GM19035 (cell line): ENCODE data around the gene HECTD1.

Experiments
- ATAC-seq: cut with Tn5 transposase; IDR thresholded peaks from one replicate; pipeline ENCODE4 v1.9.1; 2021; ENCODE audit not compliant: unreplicated experiment

Gene HECTD1

GRCh38 chr14:31159682-31160296 lies 47.8 kb downstream of the HECTD1 start:
- ATAC-seq = no peak

GRCh38 chr14:31154956-31155355 lies 52.6 kb downstream of the HECTD1 start:
- ATAC-seq = no peak

GRCh38 chr14:31142455-31143087 lies 65.0 kb downstream of the HECTD1 start:
- no peak for ATAC-seq

DNA sequence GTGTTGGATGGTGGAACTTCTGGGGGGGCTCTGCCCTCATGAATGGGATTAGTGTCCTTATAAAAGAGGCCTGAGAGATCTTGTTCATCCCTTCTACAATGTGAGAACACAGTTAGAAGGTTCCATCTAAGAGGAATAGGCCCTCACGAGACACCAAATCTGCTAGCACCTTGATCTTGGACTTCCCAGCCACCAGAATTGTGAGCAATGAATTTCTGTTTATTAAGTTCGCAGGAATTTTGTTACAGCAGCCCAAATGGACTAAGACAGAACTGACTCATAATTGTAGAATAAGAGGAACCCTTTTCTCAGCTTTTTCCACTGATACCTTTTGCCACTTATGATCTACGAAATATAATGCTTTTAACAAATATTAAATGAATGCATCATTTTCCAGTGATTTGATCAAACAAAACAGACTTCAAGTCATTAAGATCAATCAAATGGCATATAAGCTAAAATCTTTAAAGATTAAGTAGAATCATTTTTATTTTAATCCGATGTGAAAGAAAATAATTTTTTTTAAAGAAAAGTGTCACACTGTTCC lies 68.2 kb downstream of the HECTD1 start:
- no peak for ATAC-seq

- no peak for ATAC-seq
Observed at GRCh38 chr14:31138301-31138700, 69.3 kb downstream of the HECTD1 start.

DNA sequence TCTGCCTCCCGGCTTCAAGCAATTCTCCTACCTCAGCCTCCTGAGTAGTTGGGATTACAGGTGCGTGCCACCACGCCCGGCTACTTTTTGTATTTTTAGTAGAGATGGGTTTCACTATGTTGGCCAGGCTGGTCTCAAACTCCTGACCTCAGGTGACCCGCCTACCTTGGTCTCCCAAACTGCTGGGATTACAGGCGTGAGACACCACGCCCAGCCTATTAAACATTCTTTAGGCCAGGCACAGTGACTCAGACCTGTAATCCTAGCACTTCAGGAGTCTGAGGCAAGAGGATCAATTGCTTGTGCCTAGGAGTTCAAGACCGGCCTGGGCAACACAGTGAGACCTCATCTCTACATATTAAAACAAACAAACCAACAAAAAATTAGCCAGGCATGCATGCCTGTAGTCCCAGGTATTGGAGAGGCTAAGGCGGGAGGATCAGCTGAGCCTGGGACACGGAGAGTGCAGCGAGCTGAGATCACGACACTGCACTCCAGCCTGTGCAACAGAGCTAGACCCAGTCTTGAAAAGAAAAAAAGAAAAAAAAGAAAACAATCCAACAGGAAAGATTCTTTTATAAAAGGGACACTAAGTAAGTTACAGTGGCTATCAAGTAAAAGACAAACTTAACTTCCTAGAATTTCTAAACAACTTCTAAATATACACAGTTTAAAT lies 70.2 kb downstream of the HECTD1 start:
- ATAC-seq = no peak

- ATAC-seq = no peak
Observed at GRCh38 chr14:31133133-31133532, 74.5 kb downstream of the HECTD1 start.

DNA sequence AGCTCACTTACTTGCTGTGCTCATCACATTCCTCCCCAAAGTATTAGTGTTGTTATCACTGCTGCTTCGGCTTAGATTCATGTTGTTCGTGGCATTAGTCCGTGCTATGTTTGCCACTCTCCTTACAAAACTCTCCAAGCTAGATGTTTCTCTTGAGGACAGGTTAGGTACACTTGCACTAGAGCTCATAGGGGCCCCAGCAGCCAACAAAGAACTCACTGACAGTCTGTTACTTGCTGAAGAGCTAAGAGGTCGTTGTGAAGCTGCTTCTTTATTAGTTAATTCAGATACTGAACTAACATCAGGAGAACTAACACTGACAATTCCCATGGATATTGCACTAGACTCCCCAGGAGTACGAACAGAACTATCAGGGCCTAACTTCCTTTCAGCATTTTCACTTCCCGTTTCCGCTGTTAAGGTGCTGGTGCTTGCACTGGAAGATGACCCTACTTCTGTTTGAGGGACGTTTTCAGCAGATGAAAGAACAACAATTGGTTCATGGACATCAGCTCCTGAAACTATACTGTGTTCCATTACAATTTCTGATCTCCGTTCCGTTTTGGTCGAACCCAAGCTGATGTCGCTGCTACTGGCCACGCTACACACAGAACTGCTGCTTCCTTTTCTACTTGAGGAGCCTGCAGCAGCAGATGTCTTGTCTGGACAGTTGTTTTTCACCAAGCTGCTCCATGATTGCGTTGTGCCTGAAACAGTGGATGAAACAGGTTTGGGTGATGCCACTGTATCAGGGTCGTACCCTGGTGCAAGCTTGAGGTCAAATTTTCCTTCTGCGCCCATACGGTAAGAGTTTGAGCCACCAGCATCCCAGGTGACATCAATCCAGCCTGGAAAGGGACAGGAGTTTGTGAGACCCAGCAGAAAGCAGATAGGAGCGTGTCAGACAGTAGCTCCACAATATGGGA lies 78.7 kb downstream of the HECTD1 start:
- ATAC-seq = no peak

DNA sequence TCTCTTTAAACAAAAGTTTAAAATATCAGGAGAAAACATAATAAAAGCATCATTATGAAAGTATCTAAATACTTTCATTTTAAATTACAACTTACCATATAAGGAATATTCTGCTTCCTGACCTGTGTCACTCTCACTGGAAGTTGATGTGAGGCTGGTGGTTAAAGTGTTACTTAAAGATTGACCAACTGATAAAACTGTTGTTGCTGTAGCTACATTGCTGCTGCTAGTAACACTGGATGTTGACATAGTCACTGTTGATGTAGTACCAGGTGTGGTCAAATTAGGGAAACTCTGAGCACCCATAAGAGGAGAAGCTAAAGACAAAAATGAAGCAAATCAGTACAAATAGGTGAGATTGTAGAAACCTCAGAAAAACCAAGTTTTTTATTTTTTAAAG lies 79.9 kb downstream of the HECTD1 start:
- peak; percentile 50 for ATAC-seq

DNA sequence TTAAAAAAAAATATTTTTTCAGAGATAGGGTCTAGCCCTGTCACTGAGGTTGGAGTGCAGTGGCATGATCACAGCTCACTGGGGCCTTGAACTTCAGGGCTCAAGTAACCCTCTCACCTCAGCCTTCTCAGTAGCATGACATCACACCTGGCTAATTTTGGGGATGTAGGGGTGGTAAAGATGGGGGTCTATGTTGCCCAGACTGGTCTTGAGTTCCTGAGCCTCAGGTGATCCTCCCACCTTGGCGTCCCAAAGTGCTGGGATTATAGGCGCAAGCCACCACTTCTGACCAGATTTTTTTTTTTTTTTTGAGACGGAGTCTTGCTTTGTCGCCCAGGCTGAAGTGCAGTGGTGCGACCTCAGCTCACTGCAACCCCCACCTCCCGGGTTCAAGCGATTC lies 80.9 kb downstream of the HECTD1 start:
- no peak for ATAC-seq

DNA sequence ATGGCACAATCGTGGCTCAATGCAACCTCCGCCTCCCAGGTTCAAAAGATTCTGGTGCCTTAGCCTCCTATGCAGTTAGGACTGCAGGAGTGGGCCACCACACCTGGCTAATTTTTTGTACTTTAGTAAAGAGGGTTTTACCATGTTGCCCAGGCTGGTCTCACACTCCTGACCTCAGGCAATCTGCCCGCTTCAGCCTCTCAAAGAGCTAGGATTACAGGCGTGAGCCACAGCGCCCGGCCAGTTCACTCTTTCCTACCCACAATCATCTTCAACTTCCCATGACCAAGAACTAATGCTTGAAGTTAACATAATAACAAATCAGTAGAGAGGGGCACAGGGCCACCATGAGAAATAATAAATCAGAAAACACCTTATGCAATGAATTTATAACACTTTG lies 82.4 kb downstream of the HECTD1 start:
- no peak for ATAC-seq

DNA sequence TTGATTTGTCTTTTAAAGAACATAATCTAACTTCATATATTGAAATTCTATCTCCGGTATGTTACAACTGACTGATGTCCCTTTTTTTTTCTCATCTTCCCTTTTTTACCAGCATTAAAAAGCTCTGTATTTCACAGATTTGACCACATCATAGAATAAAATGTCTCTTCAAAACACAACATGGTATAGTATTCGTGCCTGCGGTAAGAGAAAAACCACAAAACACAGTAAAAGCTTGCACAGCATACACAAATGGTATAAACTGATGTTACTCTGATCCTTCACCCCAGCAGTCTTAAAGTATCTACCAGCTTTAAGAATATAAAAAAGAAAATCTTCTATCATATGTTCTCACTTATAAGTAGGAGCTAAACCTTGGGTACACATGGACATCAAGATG lies 83.4 kb downstream of the HECTD1 start:
- no peak for ATAC-seq

GRCh38 chr14:31122921-31123320 lies 84.7 kb downstream of the HECTD1 start:
- no peak for ATAC-seq

DNA sequence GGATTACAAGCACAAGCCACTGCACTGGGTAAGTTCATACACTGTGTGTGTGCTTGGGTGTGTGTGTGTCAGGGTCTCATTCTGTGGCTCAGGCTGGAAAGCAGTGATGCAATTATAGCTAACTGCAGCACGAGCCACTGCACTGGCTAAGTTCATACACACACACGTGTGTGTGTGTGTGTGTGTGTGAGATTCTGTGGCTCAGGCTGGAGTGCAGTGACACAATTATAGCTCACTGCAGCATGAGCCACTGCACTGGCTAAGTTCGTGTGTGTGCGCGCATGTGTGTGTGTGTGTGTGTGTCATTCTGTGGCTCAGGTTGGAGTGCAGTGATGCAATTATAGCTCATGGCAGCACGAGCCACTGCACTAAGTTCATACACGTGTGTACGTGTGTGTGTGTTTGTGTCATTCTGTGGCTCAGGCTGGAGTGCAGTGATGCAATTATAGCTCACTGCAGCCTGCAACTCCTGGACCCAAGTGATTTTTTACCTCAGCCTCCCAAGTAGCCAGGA lies 85.4 kb downstream of the HECTD1 start:
- no peak for ATAC-seq

DNA sequence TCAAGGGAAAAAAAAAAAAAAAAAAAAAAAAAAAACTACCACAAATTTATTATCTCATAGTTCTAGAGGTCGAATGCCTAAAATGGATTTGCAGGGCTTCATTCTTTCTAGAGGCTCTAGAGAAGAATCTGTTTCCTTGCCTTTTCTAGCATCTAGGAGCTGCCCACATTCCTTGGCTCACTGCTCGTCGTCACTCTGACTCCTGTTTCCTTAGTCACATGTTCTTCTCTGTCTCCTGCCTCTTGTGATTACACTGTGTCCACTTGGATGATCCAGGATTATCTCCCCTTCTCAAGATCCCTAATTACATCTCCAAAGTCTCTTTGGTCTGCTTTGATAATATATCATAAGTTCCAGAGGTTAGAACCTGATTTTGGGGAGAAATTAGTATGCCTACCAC lies 88.7 kb downstream of the HECTD1 start:
- ATAC-seq = no peak

DNA sequence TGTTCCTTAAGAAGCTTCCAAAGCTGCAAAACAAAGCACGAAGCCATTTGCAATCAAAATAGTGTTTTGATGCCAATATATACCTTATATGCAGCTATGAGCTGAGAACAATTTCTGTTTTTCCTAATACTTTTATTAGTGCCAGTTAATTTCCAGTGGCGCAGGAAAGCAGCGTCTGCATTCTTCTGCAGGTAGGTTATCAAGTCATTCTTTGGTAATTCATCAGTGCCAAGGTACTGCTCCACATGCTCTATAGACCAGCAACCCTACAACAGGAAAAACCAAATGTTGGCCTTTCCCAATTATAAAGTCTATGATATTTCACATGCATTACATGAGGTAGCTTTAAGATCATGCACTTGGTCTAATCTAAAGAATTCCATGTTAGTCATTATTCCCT lies 93.8 kb downstream of the HECTD1 start:
- no peak for ATAC-seq

DNA sequence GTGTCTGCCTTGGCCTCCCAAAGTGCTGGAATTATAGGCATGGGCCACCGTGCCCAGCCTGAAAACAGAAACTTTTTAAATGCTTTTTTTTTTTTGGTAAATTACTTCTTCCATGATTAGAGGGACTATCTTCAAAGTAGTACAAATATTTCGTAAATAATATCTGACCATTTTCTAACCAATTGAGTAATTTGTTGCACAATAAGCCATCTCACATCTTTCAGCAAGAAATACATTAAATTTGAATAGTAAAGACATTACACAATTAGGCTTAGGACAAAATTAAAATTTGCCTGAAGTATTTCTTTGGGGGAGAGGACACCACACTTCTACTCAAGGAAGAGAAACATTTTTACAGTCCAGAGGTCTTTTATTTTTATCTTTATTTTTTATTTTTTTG lies 96.7 kb downstream of the HECTD1 start:
- no peak for ATAC-seq

- no peak for ATAC-seq
Observed at GRCh38 chr14:31109257-31109656, 98.3 kb downstream of the HECTD1 start.

- ATAC-seq = no peak
Observed at GRCh38 chr14:31106768-31107167, 100.8 kb downstream of the HECTD1 start.

- ATAC-seq = no peak
Observed at GRCh38 chr14:31097081-31097480, 110.5 kb downstream of the HECTD1 start.

DNA sequence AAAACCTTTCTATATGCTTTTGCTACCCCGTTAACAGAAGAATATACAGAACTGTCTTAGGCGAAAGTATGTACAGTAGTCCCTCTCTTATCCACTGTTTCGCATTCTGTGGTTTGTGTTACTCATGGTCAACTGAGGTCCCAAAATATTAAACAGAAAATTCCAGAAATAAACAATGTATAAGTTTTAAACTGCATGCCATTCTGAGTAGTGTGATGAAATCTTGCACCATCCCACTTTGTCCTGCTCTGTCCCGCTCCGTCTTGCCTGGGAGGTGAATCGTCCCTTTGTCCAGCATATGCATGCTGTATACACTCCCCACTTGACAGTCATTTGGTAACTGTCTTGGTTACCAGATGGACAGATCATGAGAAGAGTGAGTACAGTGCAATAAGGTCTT lies 111.3 kb downstream of the HECTD1 start:
- ATAC-seq = no peak
